Upper lobe of left lung (tissue), 4 donors: Measurements from ENCODE around the gene CNST.

Source experiments
- EP300 ChIP-seq, 4 donors: sonication (generic); formaldehyde crosslinking; IDR thresholded peaks; one replicate each; pipeline ENCODE4 v1.5.1; 2017; ENCODE audit warnings: antibody characterized with exemption in 4 of 4, control low read depth in 2 of 4
- POLR2A ChIP-seq, 4 donors: fragments of 450-650 bp; IDR thresholded peaks; one replicate each; pipeline ENCODE4 v1.5.1; 2016 to 2017; ENCODE audit warnings: antibody characterized with exemption in 4 of 4, mild to moderate bottlenecking in 2 of 4
- POLR2AphosphoS5 ChIP-seq, 2 donors: sonication (generic); formaldehyde crosslinking; IDR thresholded peaks; one replicate each; pipeline ENCODE4 v1.5.1; 2017; ENCODE audit warnings: antibody characterized with exemption in 2 of 2
- TF ChIP-seq, protein P1 (sequence below), 6 experiments: fragments of 450-650 bp in 4 of 6; fragments of 200-600 bp in 2 of 6; sonication (generic) in 2 of 6; IDR thresholded peaks; one replicate each; pipeline ENCODE4 v1.5.1; 2016 to 2019; ENCODE audit warnings: antibody characterized with exemption in 6 of 6

DNA sequence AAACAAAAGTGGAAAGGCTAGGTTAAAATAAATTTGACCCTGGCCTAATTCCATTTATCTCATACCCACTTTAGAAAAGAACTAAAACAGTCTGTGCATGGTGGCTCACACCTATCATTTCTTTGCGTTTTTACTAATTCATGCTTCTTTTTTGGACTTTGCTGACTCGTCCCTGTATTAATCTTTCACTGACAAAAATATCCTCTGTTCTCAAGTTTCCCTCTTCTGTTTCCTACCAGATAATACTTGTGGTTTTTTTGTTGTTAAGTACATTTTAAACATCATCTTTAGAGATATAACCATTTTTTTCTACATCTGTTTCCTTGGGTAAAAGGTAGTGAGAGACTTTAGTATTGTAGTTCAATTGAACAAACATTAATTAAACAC is 11.5 kb downstream of the CNST start:
- no peak for TF ChIP-seq POLR2A (IDR thresholded peaks at IDR 0.05)
- no peak for TF ChIP-seq EP300 (IDR thresholded peaks at IDR 0.05)
- TF ChIP-seq, protein P1, sequence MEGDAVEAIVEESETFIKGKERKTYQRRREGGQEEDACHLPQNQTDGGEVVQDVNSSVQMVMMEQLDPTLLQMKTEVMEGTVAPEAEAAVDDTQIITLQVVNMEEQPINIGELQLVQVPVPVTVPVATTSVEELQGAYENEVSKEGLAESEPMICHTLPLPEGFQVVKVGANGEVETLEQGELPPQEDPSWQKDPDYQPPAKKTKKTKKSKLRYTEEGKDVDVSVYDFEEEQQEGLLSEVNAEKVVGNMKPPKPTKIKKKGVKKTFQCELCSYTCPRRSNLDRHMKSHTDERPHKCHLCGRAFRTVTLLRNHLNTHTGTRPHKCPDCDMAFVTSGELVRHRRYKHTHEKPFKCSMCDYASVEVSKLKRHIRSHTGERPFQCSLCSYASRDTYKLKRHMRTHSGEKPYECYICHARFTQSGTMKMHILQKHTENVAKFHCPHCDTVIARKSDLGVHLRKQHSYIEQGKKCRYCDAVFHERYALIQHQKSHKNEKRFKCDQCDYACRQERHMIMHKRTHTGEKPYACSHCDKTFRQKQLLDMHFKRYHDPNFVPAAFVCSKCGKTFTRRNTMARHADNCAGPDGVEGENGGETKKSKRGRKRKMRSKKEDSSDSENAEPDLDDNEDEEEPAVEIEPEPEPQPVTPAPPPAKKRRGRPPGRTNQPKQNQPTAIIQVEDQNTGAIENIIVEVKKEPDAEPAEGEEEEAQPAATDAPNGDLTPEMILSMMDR (IDR thresholded peaks at IDR 0.05), result no peak
- no peak for TF ChIP-seq POLR2AphosphoS5 (IDR thresholded peaks at IDR 0.05)
